CD4-positive, alpha-beta T cell (primary cell): Measurements from ENCODE around the gene CCDC136. TPM values are rescaled to one million over a fixed set of nuclear protein-coding genes. Genes with fewer than 3 reads are reported as not detected.

Experiments used
- ATAC-seq: fragments of 200-7000 bp; cut with Tn5 transposase; one replicate; pipeline ENCODE4 v1.10.0; 2022; ENCODE audit warnings: mild to moderate bottlenecking; ENCODE audit not compliant: poor library complexity
- CTCF ChIA-PET: fragments of 350-600 bp; sonication (Branson Sonifier 250); formaldehyde crosslinking; loops from one replicate; lab custom pipeline; 2021; ENCODE audit warnings: antibody characterized with exemption, inconsistent platforms; lab: Charles Lee
- POLR2A ChIA-PET: fragments of 350-600 bp; sonication (Branson Sonifier 250); formaldehyde crosslinking; loops from one replicate; lab custom pipeline; 2021; ENCODE audit warnings: antibody characterized with exemption, inconsistent platforms; lab: Charles Lee
- DNase-seq, 14 experiments: peaks; one replicate each; pipeline ENCODE4 v3.0.0-alpha.2; 2013 to 2020; ENCODE audit warnings: mixed read lengths in 2 of 14
- H3K27ac ChIP-seq, 2 donors: one replicate each; pipeline versions ENCODE4 v1.5.1 to v1.7.0; 2013; ENCODE audit warnings: low read length in 2 of 2, low read depth in 1 of 2, mild to moderate bottlenecking in 1 of 2
- H3K27me3 ChIP-seq, 2 experiments: 1 replicate in 1 of 2; 2 replicates in 1 of 2; pipeline versions ENCODE4 v1.6.1 to v1.7.0; 2013; ENCODE audit warnings: low read length in 2 of 2, control low read depth in 1 of 2, mild to moderate bottlenecking in 1 of 2, moderate library complexity in 1 of 2; ENCODE audit not compliant: insufficient read depth in 2 of 2, control insufficient read depth in 1 of 2
- H3K36me3 ChIP-seq: one replicate; pipeline ENCODE4 v1.6.1; 2013; ENCODE audit warnings: low read length, control low read depth; ENCODE audit not compliant: insufficient read depth
- H3K4me1 ChIP-seq: one replicate; pipeline ENCODE4 v1.6.1; 2013; ENCODE audit warnings: low read length, control low read depth; ENCODE audit not compliant: insufficient read depth
- H3K4me3 ChIP-seq: one replicate; pipeline ENCODE4 v1.5.1; 2013; ENCODE audit warnings: mild to moderate bottlenecking, low read length, moderate library complexity
- H3K9me3 ChIP-seq, 2 experiments: 1 replicate in 1 of 2; 2 replicates in 1 of 2; pipeline versions ENCODE4 v1.6.1 to v1.7.0; 2013; ENCODE audit warnings: low read length in 2 of 2, mild to moderate bottlenecking in 2 of 2, control low read depth in 1 of 2, moderate library complexity in 1 of 2; ENCODE audit not compliant: control insufficient read depth in 1 of 2, insufficient read depth in 1 of 2
- H3K27ac Mint-ChIP-seq: one replicate; pipeline ENCODE4 v1.8.0; 2020; ENCODE audit warnings: mixed read lengths
- H3K27me3 Mint-ChIP-seq: one replicate; pipeline ENCODE4 v1.8.0; 2021; ENCODE audit warnings: mixed read lengths
- H3K36me3 Mint-ChIP-seq: one replicate; pipeline ENCODE4 v1.8.0; 2021; ENCODE audit warnings: low read depth, mixed read lengths
- H3K4me1 Mint-ChIP-seq: one replicate; pipeline ENCODE4 v1.8.0; 2021; ENCODE audit warnings: low read depth, mixed read lengths
- H3K4me3 Mint-ChIP-seq: one replicate; pipeline ENCODE4 v1.8.0; 2020; ENCODE audit warnings: mild to moderate bottlenecking, mixed read lengths
- H3K9me3 Mint-ChIP-seq: one replicate; pipeline ENCODE4 v1.8.0; 2020; ENCODE audit warnings: mixed read lengths
- CTCF ChIP-seq: fragments of 200-600 bp; IDR thresholded peaks from one replicate; pipeline ENCODE4 v1.8.0; 2022; ENCODE audit warnings: antibody characterized with exemption, mild to moderate bottlenecking
- intact Hi-C, 2 experiments: fragments of 100-400 bp; cut with DNase I in 1 of 2; cut with micrococcal nuclease in 1 of 2; formaldehyde crosslinking; loops; one replicate each; pipeline versions ENCODE4 v1.15.1 to v1.9.0; 2023 to 2025; cut with DNase I, micrococcal nuclease
- total RNA-seq, 174 experiments: library from RNA in 2 of 174; stranded (reverse) in 2 of 174; gene quantifications; one replicate each; pipeline ENCODE4 v1.2.3 and lab custom pipeline; 2021 to 2026

The CCDC136 gene
- total RNA-seq, 2 experiments from 2014 or later: 4.5 to 4.9 TPM

DNA sequence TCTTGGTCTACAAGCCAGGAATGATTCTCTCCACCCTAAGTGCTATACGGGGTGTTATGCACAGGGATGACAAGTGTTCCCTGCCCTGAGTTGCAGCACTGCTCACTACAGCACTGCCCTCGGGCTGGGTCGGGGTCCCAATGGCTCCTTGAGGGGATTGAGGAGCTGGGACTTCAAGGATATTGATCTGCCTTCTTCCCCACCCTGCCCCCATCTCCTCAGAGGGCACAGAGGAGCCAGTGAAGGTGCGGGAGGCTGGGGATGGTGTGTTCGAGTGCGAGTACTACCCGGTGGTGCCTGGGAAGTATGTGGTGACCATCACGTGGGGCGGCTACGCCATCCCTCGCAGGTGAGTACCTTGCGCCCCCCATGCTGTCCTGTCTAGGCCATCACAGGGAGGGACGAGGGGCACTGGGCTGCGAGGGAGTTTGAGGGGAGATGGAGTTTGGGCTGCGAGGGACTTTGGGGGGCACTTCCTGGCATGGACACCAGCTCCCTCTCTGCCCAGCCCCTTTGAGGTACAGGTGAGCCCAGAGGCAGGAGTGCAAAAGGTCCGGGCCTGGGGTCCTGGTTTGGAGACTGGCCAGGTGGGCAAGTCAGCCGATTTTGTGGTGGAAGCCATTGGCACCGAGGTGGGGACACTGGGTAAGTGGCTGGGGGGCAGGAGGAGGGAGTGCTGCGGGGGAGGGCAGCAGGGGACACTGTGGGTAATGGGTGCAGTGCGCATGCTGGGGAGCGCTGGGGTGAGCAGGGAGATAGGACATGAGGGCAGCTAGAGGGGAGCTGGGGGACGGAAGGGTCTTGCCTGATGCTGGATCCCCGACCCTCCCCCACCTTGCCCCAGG, 48.8 kb downstream of the CCDC136 start:
- H3K27me3 Mint-ChIP-seq: no peaks in the 10 kb centered on the region
- peaks cover 9% of the 10 kb centered on the region for H3K4me1 ChIP-seq
- H3K27me3 ChIP-seq: no peaks in the 10 kb centered on the region
- POLR2A ChIA-PET: no interaction called here
- ATAC-seq: no peak
- no peaks in the 10 kb centered on the region for H3K36me3 Mint-ChIP-seq
- H3K4me3 ChIP-seq: no peak overlapping the region
- H3K9me3 ChIP-seq: no peaks in the 10 kb centered on the region
- intact Hi-C loops: no loop called here
- H3K4me3 Mint-ChIP-seq: no peak overlapping the region
- H3K4me1 Mint-ChIP-seq: no peaks in the 10 kb centered on the region
- H3K36me3 ChIP-seq: no peaks in the 10 kb centered on the region
- H3K9me3 Mint-ChIP-seq: no peaks in the 10 kb centered on the region
- H3K27ac Mint-ChIP-seq: no peak overlapping the region
- CTCF ChIA-PET: no interaction called here
- TF ChIP-seq CTCF: no peak
- no peak for DNase-seq
- no peak overlapping the region for H3K27ac ChIP-seq

DNA sequence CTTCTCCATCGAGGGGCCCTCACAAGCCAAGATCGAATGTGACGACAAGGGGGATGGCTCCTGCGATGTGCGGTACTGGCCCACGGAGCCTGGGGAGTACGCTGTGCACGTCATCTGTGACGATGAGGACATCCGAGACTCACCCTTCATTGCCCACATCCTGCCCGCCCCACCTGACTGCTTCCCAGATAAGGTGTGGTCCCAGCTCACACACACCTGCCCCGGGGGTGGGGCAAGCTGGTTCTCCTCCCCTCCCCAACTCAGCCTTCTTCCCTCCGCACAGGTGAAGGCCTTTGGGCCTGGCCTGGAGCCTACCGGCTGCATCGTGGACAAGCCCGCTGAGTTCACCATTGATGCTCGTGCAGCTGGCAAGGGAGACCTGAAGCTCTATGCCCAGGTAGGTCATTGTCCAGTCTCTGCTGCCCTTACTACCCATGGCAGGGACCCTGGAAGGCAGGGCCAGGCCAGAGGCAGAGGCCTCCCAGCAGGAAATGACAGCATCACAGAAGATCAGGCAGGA, 49.5 kb downstream of the CCDC136 start:
- DNase-seq (peak in 3 of 14 experiments; percentile 17 to 45 (median 44)), ATAC-seq (peak; percentile 59)
- H3K9me3 ChIP-seq: no peaks in the 10 kb centered on the region
- intact Hi-C loops: no loop called here
- H3K4me1 Mint-ChIP-seq: no peaks in the 10 kb centered on the region
- no peak overlapping the region for H3K4me3 Mint-ChIP-seq
- no peaks in the 10 kb centered on the region for H3K27me3 Mint-ChIP-seq
- H3K27me3 ChIP-seq: no peaks in the 10 kb centered on the region
- H3K4me1 ChIP-seq: peaks cover 9% of the 10 kb centered on the region
- no peak overlapping the region for H3K27ac ChIP-seq
- no peaks in the 10 kb centered on the region for H3K36me3 Mint-ChIP-seq
- ChIA-PET CTCF (interaction anchor here (1.4 kb wide), 1 partner anchor 19 kb away, joined by 4 read pairs; no protein-coding TSS in a partner anchor), POLR2A (no interaction called here)
- no peak overlapping the region for H3K27ac Mint-ChIP-seq
- no peaks in the 10 kb centered on the region for H3K36me3 ChIP-seq
- TF ChIP-seq CTCF: no peak
- H3K9me3 Mint-ChIP-seq: no peaks in the 10 kb centered on the region
- H3K4me3 ChIP-seq: no peak overlapping the region

DNA sequence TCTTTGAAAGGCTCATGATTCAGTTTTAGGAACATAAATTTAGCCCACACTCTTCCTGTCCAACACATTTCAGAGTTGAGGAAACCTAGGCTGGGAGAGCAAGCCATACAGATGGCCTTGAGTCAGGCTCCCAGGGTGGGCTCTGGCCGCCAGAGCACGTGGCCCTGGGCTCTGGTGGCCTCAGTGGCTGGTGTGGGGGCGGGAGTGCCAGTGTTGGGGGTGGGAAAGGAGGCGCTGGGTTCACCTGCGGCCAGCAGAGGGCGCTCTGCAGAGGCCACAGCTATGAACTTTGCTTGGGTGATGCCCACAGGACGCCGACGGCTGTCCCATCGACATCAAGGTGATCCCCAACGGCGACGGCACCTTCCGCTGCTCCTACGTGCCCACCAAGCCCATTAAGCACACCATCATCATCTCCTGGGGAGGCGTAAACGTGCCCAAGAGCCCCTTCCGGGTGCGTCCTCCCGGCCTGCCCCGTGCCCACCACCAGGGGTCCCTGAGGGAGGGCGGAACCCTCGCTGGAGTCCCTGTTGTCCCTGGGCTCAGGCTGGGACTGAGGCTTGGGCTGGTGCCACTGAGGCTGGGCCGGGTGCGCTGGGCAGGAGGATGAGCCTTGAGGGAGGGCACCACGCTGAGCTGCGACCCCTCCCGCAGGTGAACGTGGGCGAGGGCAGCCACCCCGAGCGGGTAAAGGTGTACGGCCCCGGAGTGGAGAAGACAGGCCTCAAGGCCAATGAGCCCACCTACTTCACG, 50.3 kb downstream of the CCDC136 start:
- intact Hi-C loops: loop anchor here (1.0 kb wide), 1 partner anchor 41 kb away; no protein-coding TSS in a partner anchor
- no peak overlapping the region for H3K4me3 ChIP-seq
- H3K27ac ChIP-seq: no peak overlapping the region
- no peaks in the 10 kb centered on the region for H3K4me1 Mint-ChIP-seq
- POLR2A ChIA-PET: no interaction called here
- DNase-seq (peak in 13 of 14 experiments; percentile 20 to 79 (median 49)), ATAC-seq (peak; percentile 64)
- H3K4me1 ChIP-seq: peaks cover 9% of the 10 kb centered on the region
- H3K27ac Mint-ChIP-seq: no peak overlapping the region
- TF ChIP-seq CTCF: peak; percentile 74
- H3K27me3 ChIP-seq: no peaks in the 10 kb centered on the region
- H3K9me3 Mint-ChIP-seq: no peaks in the 10 kb centered on the region
- no peaks in the 10 kb centered on the region for H3K27me3 Mint-ChIP-seq
- H3K9me3 ChIP-seq: no peaks in the 10 kb centered on the region
- CTCF ChIA-PET: interaction anchor here (1.0 to 1.4 kb wide), 3 partner anchors 18 to 42 kb away, joined by 4 to 8 read pairs (median 4); partner anchors contain the start of gene ATP6V1F
- no peak overlapping the region for H3K4me3 Mint-ChIP-seq
- H3K36me3 Mint-ChIP-seq: no peaks in the 10 kb centered on the region
- no peaks in the 10 kb centered on the region for H3K36me3 ChIP-seq
